ENCODE measurements around the gene PDE6C. TPM values are rescaled to one million over a fixed set of nuclear protein-coding genes. Genes with fewer than 3 reads are reported as not detected.
"Not testable (repeated sequence)": the region's sequence is repeated elsewhere in the genome, so short reads cannot be mapped to it uniquely, and the experiment has no call there.

Gene PDE6C
- total RNA-seq, 1 donor = not detected

DNA sequence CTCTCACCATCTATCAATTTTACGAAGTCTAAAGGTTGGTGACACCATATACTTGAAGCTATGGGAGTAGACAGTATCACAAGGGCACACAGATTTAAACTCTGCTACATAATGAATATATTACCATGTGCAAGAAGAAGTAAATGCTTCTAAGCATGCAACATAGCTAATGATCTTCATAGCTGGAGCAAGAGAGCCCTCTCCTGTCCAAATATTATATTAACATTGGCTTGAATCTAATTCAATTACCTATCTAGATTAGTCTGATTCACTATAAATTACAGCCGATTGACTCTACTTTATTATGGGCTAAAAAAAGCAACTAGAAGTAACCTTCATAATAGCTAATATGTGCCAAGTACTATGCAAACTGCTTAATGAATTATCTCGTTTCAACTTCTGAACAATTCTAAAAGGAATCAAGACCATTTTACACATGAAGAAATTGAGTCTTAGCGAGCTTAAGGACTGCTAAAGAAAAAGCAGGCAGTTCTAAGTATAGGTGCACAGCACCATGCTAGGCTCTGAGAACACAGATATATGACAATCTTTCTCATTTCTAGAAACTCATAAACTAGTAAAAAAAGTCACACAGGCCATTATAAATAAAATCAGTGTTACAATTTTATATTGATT lies 68.2 kb downstream of the PDE6C start:
- no peak overlapping the region for H3K4me3 ChIP-seq (ENCODE audit: low read depth, low read length)
- TF ChIP-seq, protein P1, sequence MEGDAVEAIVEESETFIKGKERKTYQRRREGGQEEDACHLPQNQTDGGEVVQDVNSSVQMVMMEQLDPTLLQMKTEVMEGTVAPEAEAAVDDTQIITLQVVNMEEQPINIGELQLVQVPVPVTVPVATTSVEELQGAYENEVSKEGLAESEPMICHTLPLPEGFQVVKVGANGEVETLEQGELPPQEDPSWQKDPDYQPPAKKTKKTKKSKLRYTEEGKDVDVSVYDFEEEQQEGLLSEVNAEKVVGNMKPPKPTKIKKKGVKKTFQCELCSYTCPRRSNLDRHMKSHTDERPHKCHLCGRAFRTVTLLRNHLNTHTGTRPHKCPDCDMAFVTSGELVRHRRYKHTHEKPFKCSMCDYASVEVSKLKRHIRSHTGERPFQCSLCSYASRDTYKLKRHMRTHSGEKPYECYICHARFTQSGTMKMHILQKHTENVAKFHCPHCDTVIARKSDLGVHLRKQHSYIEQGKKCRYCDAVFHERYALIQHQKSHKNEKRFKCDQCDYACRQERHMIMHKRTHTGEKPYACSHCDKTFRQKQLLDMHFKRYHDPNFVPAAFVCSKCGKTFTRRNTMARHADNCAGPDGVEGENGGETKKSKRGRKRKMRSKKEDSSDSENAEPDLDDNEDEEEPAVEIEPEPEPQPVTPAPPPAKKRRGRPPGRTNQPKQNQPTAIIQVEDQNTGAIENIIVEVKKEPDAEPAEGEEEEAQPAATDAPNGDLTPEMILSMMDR (IDR thresholded peaks at IDR 0.05; ENCODE audit: insufficient read depth, low read depth, low read length) = peak; percentile 39
- peak; percentile 48 for DNase-seq (ENCODE audit: low read depth)

DNA sequence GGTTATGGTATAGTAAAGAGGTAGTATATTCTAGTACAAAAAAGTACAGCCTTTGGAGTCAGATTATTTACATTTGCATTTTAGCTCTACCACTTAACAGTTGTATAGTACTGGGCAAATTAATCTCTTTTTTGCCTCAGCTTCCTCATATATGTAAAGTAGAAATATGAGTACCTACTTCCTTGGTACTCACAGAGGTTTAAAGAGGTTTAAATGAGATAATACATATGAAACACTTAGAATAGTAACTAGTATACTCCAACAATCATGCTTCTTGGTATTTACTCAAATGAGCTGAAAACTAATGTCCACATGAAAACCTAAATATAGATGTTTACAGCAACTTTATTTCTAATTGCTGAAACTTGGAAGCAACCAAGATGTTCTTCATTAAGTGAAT lies 75.4 kb downstream of the PDE6C start:
- H3K4me3 ChIP-seq (ENCODE audit: low read depth, low read length) = no peak overlapping the region
- no peak for DNase-seq (ENCODE audit: low read depth)
- TF ChIP-seq, protein P1 (IDR thresholded peaks at IDR 0.05; ENCODE audit: insufficient read depth, low read depth, low read length) = no peak

- TF ChIP-seq, protein P1 (IDR thresholded peaks at IDR 0.05; ENCODE audit: insufficient read depth, low read depth, low read length) = no peak
- DNase-seq (ENCODE audit: low read depth) = no peak
- no peak overlapping the region for H3K4me3 ChIP-seq (ENCODE audit: low read depth, low read length)
Observed at GRCh38 chr10:93695740-93696139, 83.4 kb downstream of the PDE6C start.

- DNase-seq (ENCODE audit: low read depth) = not testable (repeated sequence)
Observed at GRCh38 chr10:93696582-93696981, 84.2 kb downstream of the PDE6C start.

GRCh38 chr10:93697207-93697606 lies 84.9 kb downstream of the PDE6C start:
- TF ChIP-seq, protein P1 (IDR thresholded peaks at IDR 0.05; ENCODE audit: insufficient read depth, low read depth, low read length) = no peak
- no peak overlapping the region for H3K4me3 ChIP-seq (ENCODE audit: low read depth, low read length)
- no peak for DNase-seq (ENCODE audit: low read depth)

More at GRCh38 chr10:93696582-93696981, 84.2 kb downstream of the PDE6C start:
- H3K4me3 ChIP-seq (ENCODE audit: low read depth, low read length) = not testable (repeated sequence)

DNA sequence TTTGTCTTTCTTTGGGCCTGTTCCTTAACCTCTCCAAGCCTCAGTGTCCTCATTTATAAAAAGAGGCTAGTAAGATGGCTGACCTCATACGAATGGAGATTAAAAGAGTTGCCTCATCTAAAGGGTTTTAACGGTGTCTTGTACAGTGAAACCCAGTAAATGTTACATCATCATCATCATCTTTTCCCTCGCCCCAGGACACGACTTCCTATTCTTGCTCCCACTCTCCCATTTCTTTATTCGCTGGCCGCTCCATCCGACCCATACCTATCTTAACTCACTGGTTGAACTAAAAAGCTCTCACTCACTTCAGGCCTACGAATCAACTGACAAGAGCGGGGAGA lies 89.5 kb downstream of the PDE6C start:
- DNase-seq (ENCODE audit: low read depth) = peak; percentile 75
- TF ChIP-seq, protein P1 (IDR thresholded peaks at IDR 0.05; ENCODE audit: insufficient read depth, low read depth, low read length) = no peak
- peak overlapping the region; percentile 88 for H3K4me3 ChIP-seq (ENCODE audit: low read depth, low read length)

DNA sequence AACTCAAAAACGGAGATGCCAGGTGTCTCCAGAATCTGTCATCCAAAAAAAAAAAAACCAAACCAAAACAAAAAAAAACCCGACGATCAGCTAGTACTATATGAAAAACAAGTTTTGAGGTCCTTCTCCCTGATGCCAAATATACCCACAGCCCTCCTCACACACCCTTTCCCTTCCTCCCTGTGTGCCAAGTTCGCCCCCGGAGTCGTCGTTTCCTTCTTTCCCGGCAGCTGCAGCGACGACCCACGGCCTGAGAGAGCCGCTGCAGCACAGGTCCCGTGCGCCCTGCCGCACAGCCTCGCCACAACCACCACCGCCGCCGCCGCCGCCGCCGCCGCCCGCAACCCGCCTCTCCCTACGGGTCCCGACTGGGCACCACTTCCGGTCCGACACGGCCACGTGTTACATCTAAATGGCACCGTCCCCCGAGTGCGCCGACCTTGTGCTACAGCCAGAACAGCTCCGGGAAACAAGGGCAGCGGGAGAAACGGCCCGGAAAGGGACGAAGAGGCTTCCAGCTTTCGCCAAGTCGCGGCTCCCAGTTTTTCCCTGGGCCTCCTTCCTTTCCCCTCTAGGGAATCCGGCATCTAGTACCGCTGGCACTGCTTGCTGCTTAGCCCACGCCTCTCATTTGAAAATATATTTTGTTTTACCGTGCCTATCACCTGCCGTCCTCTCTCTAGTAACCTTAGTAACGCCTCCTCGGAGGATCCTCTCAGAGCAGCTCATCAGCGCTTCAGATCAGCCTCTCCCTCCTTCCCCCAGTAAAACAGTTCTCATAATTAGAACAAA lies 90.1 kb downstream of the PDE6C start, which contains the start of gene FRA10AC1:
FRA10AC1 (minus strand) TSS at position 383 of the 792 bp plus-strand sequence. CDS start 2,486 bp downstream, outside the sequence.
- DNase-seq (ENCODE audit: low read depth) = peak; percentile 96
- TF ChIP-seq, protein P1 (IDR thresholded peaks at IDR 0.05; ENCODE audit: insufficient read depth, low read depth, low read length) = peak; percentile 49
- H3K4me3 ChIP-seq (ENCODE audit: low read depth, low read length) = peak within 1 kb of the TSS; percentile 88
